Measurements from ENCODE around the gene PDE1A.
A peak's percentile ranks its signal among the peaks of the same experiment; 100 is the strongest.

PDE1A gene

DNA sequence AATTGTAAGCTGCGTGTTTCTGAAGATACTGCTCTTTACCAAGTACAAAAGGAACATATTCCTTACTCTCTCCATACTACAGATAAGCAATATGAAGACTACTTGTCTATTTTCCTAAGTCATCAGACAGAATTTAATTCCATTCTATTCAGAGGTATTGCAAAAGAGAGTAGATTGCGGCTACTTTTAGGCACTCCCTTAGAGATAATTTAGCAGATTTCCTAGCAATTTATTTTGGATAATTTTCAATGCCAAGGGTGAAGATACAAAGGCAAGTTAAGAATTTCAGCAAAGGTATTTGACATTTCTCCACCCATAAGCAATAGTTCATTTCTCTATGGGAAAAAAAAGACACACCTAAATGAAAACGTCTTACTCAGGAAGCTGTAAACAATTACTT lies 161.1 kb downstream of the PDE1A start:
- Histone ChIP-seq H3K36me3 (ENCODE audit: control insufficient read depth, low read depth, low read length) (no peaks in the 10 kb centered on the region), H3K27me3 (ENCODE audit: control insufficient read depth, insufficient read depth, low read length) (no peaks in the 10 kb centered on the region), H3K4me1 (ENCODE audit: control insufficient read depth, low read depth, low read length) (no peaks in the 10 kb centered on the region), H3K4me3 (ENCODE audit: low read length) (no peak overlapping the region), H3K9me3 (ENCODE audit: control insufficient read depth, low read depth, low read length) (no peaks in the 10 kb centered on the region), H3K9ac (ENCODE audit: low read length) (no peak overlapping the region), H3K27ac (ENCODE audit: low read length) (no peak overlapping the region)

DNA sequence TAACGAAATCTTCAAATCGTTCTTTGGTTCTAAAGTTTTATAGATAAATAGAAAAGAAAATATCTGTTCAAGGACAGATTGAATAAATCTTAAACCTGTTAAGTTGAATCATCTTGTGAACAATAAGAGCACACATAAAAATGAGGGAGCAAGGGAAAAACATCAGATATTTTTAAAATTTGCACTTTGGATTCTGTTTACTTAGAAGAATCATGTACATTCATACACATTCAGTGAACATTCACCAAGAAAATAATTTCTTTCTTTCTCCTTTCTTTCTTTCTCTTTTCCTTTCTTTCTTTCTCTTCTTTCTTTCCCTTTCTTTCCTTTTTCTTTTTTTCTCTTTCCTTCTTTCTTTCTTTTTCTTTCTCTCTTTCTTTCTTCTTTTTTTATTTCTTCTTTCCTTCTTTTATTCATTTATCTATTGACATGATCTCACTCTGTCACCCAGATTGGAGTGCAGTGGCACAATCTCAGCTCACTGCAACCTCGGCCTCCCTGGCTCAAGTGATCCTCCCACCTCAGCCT lies 164.9 kb downstream of the PDE1A start:
- no peak overlapping the region for H3K4me3 ChIP-seq (ENCODE audit: low read length)
- H3K36me3 ChIP-seq (ENCODE audit: control insufficient read depth, low read depth, low read length), result no peaks in the 10 kb centered on the region
- H3K27ac ChIP-seq (ENCODE audit: low read length), result no peak overlapping the region
- H3K4me1 ChIP-seq (ENCODE audit: control insufficient read depth, low read depth, low read length), result peaks cover 11% of the 10 kb centered on the region
- H3K27me3 ChIP-seq (ENCODE audit: control insufficient read depth, insufficient read depth, low read length), result no peaks in the 10 kb centered on the region
- no peaks in the 10 kb centered on the region for H3K9me3 ChIP-seq (ENCODE audit: control insufficient read depth, low read depth, low read length)
- no peak overlapping the region for H3K9ac ChIP-seq (ENCODE audit: low read length)

DNA sequence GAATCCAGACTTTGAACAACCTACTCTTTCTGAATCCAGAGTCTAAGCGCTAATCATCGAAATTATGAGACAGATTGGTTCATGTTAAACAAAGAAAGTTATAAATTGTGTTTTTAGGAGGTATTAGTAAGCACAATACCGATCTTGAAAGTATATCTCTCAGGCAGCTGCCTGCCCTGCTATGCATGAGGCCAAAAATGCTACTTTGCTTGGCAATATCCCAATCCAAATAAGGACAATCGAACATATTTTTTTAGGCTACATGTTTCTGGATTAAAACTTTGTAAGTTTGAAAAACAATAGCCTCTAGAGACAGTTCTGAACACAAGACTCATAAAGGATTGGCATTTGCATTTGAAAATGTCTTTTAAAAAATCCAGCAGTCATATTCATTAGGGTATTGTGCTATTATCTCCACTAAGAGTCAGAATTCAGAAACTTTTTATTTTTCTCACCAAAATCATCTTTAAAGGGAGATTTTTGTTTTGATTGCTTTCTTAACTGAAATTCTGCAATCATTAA lies 167.1 kb downstream of the PDE1A start:
- Histone ChIP-seq H3K9ac (ENCODE audit: low read length) (no peak overlapping the region), H3K36me3 (ENCODE audit: control insufficient read depth, low read depth, low read length) (no peaks in the 10 kb centered on the region), H3K4me1 (ENCODE audit: control insufficient read depth, low read depth, low read length) (peaks cover 11% of the 10 kb centered on the region), H3K4me3 (ENCODE audit: low read length) (no peak overlapping the region), H3K9me3 (ENCODE audit: control insufficient read depth, low read depth, low read length) (no peaks in the 10 kb centered on the region), H3K27ac (ENCODE audit: low read length) (peak overlapping the region; percentile 30), H3K27me3 (ENCODE audit: control insufficient read depth, insufficient read depth, low read length) (no peaks in the 10 kb centered on the region)

DNA sequence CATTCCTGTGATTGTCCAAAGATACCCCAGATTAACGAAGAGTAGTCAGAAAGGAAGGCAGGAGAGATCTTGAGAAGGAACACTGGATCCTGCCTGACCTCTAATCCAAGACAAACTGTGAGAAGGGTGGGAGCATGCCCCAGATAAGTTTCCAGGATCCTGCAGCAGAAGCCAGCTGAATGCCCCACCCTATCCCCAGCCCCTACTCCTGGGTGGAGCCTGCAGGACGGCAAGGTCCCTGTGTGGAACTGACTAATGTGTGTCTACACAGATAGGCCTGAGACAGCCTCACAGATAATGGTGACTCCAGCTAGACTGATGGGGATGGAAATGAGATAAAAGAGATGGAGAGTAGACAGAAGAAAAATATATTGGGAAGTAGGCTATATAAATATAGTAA lies 174.3 kb downstream of the PDE1A start:
- no peaks in the 10 kb centered on the region for H3K36me3 ChIP-seq (ENCODE audit: control insufficient read depth, low read depth, low read length)
- no peak overlapping the region for H3K4me3 ChIP-seq (ENCODE audit: low read length)
- H3K9ac ChIP-seq (ENCODE audit: low read length), result no peak overlapping the region
- no peaks in the 10 kb centered on the region for H3K4me1 ChIP-seq (ENCODE audit: control insufficient read depth, low read depth, low read length)
- H3K27ac ChIP-seq (ENCODE audit: low read length), result no peak overlapping the region
- H3K27me3 ChIP-seq (ENCODE audit: control insufficient read depth, insufficient read depth, low read length), result no peaks in the 10 kb centered on the region
- no peaks in the 10 kb centered on the region for H3K9me3 ChIP-seq (ENCODE audit: control insufficient read depth, low read depth, low read length)

DNA sequence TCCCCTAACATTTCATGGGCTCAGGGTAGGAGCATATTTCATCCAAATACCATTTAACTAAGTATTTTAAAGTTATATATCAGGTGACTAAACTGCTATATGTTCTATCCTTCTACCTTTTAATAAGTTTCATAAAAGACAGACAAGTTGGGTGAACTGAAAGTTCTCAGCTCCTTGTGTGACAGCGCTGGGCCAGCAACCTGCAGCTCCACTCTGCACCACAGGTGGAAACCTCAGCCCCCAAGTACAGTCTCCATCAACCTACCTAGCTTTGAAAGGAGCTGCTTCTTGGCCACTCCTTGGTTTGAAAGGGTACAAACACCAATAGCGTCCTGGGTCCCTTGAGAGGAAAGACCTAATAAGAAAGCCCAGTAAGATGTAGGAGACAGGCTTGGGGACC lies 177.9 kb downstream of the PDE1A start:
- Histone ChIP-seq H3K4me3 (ENCODE audit: low read length) (no peak overlapping the region), H3K27me3 (ENCODE audit: control insufficient read depth, insufficient read depth, low read length) (no peaks in the 10 kb centered on the region), H3K9ac (ENCODE audit: low read length) (no peak overlapping the region), H3K27ac (ENCODE audit: low read length) (no peak overlapping the region), H3K9me3 (ENCODE audit: control insufficient read depth, low read depth, low read length) (no peaks in the 10 kb centered on the region), H3K36me3 (ENCODE audit: control insufficient read depth, low read depth, low read length) (no peaks in the 10 kb centered on the region), H3K4me1 (ENCODE audit: control insufficient read depth, low read depth, low read length) (no peaks in the 10 kb centered on the region)

DNA sequence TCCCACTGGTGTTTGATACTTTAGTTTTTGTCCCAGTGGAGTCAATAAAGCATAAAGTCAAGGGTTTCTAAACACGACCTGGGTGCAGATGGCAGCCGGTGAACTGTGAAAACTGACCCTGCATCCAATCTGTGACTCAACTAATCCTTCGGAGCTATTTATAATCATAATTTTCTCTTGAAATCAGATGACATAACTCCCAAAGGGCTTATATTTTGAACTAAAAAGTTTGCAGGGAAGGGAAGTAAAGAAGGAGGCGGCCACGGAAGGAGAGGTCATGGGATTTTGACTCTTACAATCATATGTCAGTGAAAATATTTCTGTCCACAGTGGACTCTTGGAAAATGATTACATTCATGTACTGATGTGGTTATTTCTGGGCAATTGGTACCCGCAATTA lies 178.5 kb downstream of the PDE1A start:
- Histone ChIP-seq H3K4me1 (ENCODE audit: control insufficient read depth, low read depth, low read length) (no peaks in the 10 kb centered on the region), H3K9me3 (ENCODE audit: control insufficient read depth, low read depth, low read length) (no peaks in the 10 kb centered on the region), H3K36me3 (ENCODE audit: control insufficient read depth, low read depth, low read length) (no peaks in the 10 kb centered on the region), H3K27ac (ENCODE audit: low read length) (no peak overlapping the region), H3K4me3 (ENCODE audit: low read length) (no peak overlapping the region), H3K27me3 (ENCODE audit: control insufficient read depth, insufficient read depth, low read length) (no peaks in the 10 kb centered on the region), H3K9ac (ENCODE audit: low read length) (no peak overlapping the region)

DNA sequence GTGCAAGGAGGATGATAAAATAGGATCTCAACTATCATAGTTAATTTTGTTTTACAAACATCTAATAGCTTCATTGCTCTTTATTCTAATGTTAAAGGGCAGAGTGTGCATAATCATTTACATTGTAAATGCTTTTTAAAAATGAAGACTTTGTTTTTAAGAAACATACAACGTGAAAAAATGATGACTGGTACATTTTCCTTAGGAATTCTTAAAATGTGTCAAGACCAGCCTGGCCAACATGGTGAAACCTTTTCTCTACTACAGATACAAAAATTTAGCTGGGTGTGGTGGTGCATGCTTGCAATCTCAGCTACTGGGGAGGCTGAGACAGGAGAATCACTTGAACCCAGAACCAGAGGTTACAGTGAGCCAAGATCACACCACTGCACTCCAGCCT lies 179.0 kb downstream of the PDE1A start:
- Histone ChIP-seq H3K27ac (ENCODE audit: low read length) (no peak overlapping the region), H3K9me3 (ENCODE audit: control insufficient read depth, low read depth, low read length) (no peaks in the 10 kb centered on the region), H3K9ac (ENCODE audit: low read length) (no peak overlapping the region)

DNA sequence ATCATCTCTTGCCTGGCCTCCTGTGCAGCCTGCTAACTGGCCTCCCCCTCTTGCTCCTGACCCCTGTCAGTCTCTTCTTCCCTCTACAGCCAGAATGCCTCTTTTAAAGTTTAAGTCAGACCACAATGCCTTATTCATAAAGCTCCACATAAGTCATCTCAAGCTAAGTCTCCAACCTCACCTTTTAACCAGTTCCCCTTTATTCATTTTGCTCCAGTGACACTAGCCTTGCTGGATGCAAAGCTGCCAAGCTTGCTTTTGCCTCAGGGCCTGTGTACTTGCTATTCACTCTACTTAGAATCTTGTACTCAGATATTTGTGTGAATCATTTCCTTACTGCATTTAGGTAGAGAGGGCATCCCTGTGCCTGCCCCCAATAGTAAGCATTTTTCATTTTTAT lies 180.9 kb downstream of the PDE1A start:
- no peaks in the 10 kb centered on the region for H3K36me3 ChIP-seq (ENCODE audit: control insufficient read depth, low read depth, low read length)

More for the DNA sequence above, 179.0 kb downstream of the PDE1A start:
- Histone ChIP-seq H3K4me1 (ENCODE audit: control insufficient read depth, low read depth, low read length) (no peaks in the 10 kb centered on the region), H3K27me3 (ENCODE audit: control insufficient read depth, insufficient read depth, low read length) (no peaks in the 10 kb centered on the region), H3K4me3 (ENCODE audit: low read length) (no peak overlapping the region), H3K36me3 (ENCODE audit: control insufficient read depth, low read depth, low read length) (no peaks in the 10 kb centered on the region)

DNA sequence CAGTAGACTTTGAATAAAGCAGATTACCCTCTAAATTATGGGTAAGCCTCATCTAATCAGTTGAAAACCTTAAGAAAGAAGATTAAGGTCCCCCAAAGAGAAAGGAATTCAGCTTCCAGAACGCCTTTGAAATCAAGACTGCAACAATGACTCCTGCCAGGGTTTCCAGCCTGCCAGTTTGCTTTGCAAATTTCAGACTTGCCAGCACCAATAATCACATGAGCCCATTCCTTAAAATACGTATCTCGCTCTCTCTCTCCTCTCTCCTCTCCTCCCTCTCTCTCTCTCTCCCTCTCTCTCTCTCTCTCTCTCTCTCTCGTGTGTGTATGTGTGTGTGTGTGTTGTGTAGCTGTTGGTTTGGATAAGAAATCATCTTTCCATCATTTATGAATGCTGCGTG lies 184.2 kb downstream of the PDE1A start:
- no peak overlapping the region for H3K9ac ChIP-seq (ENCODE audit: low read length)
- no peaks in the 10 kb centered on the region for H3K27me3 ChIP-seq (ENCODE audit: control insufficient read depth, insufficient read depth, low read length)
- no peaks in the 10 kb centered on the region for H3K36me3 ChIP-seq (ENCODE audit: control insufficient read depth, low read depth, low read length)
- no peak overlapping the region for H3K27ac ChIP-seq (ENCODE audit: low read length)
- H3K9me3 ChIP-seq (ENCODE audit: control insufficient read depth, low read depth, low read length), result no peaks in the 10 kb centered on the region
- H3K4me1 ChIP-seq (ENCODE audit: control insufficient read depth, low read depth, low read length), result peaks cover 8% of the 10 kb centered on the region
- H3K4me3 ChIP-seq (ENCODE audit: low read length), result no peak overlapping the region

More for the DNA sequence above, 180.9 kb downstream of the PDE1A start:
- Histone ChIP-seq H3K27ac (ENCODE audit: low read length) (no peak overlapping the region), H3K4me3 (ENCODE audit: low read length) (no peak overlapping the region), H3K27me3 (ENCODE audit: control insufficient read depth, insufficient read depth, low read length) (no peaks in the 10 kb centered on the region), H3K9me3 (ENCODE audit: control insufficient read depth, low read depth, low read length) (no peaks in the 10 kb centered on the region), H3K9ac (ENCODE audit: low read length) (no peak overlapping the region), H3K4me1 (ENCODE audit: control insufficient read depth, low read depth, low read length) (peaks cover 8% of the 10 kb centered on the region)

DNA sequence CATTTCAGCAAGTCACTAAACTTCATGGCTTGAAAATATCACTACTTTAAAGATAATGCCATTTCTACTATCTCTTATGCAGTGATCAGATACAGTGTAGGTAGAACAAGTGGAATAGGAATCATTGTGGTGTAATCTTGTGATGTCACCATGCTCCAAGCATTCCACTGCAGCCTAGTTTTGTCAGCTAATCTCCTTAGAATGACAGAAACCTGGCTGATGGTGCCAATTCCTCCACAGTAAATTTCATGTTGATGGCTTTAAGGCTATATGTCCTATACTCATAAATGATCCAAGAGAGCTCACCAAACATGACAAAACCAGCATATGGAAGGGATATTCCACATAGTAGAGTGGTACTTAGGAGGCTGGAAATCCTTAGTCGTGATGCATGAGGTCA lies 184.9 kb downstream of the PDE1A start:
- Histone ChIP-seq H3K27me3 (ENCODE audit: control insufficient read depth, insufficient read depth, low read length) (no peaks in the 10 kb centered on the region), H3K9me3 (ENCODE audit: control insufficient read depth, low read depth, low read length) (no peaks in the 10 kb centered on the region), H3K36me3 (ENCODE audit: control insufficient read depth, low read depth, low read length) (no peaks in the 10 kb centered on the region), H3K9ac (ENCODE audit: low read length) (no peak overlapping the region), H3K27ac (ENCODE audit: low read length) (no peak overlapping the region), H3K4me3 (ENCODE audit: low read length) (no peak overlapping the region), H3K4me1 (ENCODE audit: control insufficient read depth, low read depth, low read length) (peaks cover 8% of the 10 kb centered on the region)

DNA sequence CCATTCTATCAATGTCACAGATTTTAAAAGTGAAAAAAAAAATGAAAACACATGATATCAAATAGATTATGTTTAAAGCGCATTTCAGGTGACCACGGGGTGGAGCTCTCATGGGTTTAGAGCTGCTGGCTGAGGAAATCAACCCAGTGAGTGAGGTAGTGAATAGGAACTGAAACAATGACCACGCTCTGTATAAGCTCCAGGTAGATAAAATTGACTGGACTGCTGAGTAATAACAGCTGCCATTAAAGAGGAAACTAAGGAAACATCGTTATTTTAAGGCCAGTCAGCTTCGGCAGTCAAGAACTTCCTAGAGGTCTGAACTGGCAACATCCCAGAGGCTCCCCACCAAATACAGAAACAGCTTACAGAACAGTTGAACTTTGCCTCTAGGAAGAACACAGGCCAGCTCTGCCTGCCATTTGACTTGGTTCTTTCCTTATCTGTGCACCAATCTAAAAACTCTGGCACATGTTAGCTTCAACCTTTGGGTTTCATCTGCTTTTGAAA lies 185.9 kb downstream of the PDE1A start:
- Histone ChIP-seq H3K36me3 (ENCODE audit: control insufficient read depth, low read depth, low read length) (no peaks in the 10 kb centered on the region), H3K9me3 (ENCODE audit: control insufficient read depth, low read depth, low read length) (no peaks in the 10 kb centered on the region), H3K9ac (ENCODE audit: low read length) (no peak overlapping the region), H3K27me3 (ENCODE audit: control insufficient read depth, insufficient read depth, low read length) (no peaks in the 10 kb centered on the region), H3K4me1 (ENCODE audit: control insufficient read depth, low read depth, low read length) (peaks cover 8% of the 10 kb centered on the region), H3K27ac (ENCODE audit: low read length) (no peak overlapping the region), H3K4me3 (ENCODE audit: low read length) (no peak overlapping the region)

DNA sequence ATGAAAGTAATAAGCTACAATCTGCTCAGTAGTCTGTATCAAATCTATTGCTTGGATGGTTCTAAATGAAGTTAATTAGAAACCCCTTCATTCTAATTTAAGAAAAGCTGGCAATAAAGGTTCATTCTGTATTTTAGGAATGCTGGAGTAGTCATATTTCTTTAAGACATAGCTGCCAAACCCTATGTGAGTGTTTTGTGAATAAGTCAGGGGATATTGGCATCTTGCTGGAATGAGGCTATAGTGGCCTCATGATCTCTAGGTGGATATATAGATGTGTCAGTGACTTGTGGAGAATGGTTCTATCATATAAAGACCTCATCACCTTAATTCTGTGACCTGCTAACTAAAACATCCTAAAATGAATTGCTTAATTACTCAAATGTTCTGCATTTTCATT lies 196.3 kb downstream of the PDE1A start:
- Histone ChIP-seq H3K9ac (ENCODE audit: low read length) (no peak overlapping the region), H3K9me3 (ENCODE audit: control insufficient read depth, low read depth, low read length) (no peaks in the 10 kb centered on the region), H3K27me3 (ENCODE audit: control insufficient read depth, insufficient read depth, low read length) (no peaks in the 10 kb centered on the region), H3K36me3 (ENCODE audit: control insufficient read depth, low read depth, low read length) (no peaks in the 10 kb centered on the region), H3K4me1 (ENCODE audit: control insufficient read depth, low read depth, low read length) (no peaks in the 10 kb centered on the region), H3K27ac (ENCODE audit: low read length) (no peak overlapping the region), H3K4me3 (ENCODE audit: low read length) (no peak overlapping the region)
